DND-41 (cell line): ENCODE data around the gene ZBTB37.
"Not testable (repeated sequence)": the region's sequence is repeated elsewhere in the genome, so short reads cannot be mapped to it uniquely, and the experiment has no call there.

Experiments
- ATAC-seq: fragments of 200-7000 bp; cut with Tn5 transposase; 3 replicates; pipeline ENCODE4 v1.9.1; 2021; ENCODE audit warnings: low read depth; ENCODE audit not compliant: insufficient read depth
- DNase-seq: peaks from one replicate; pipeline ENCODE4 v3.0.0-alpha.2; 2020
- H2AFZ ChIP-seq: 2 replicates; pipeline ENCODE4 v1.6.0; 2012; ENCODE audit warnings: low read depth, low read length
- H3K27ac ChIP-seq: 2 replicates; pipeline ENCODE4 v1.5.1; 2012; ENCODE audit warnings: low read length, inconsistent platforms
- H3K27me3 ChIP-seq: fragments of 200-600 bp; sonication (generic); 2 replicates; pipeline ENCODE4 v1.6.0; 2012; ENCODE audit warnings: low read length, mild to moderate bottlenecking, inconsistent platforms; ENCODE audit not compliant: insufficient read depth, poor library complexity
- H3K36me3 ChIP-seq: 2 replicates; pipeline ENCODE4 v1.5.1; 2012; ENCODE audit warnings: low read length, inconsistent platforms; ENCODE audit not compliant: insufficient read depth
- H3K4me1 ChIP-seq: 2 replicates; pipeline ENCODE4 v1.5.1; 2012; ENCODE audit warnings: mild to moderate bottlenecking, low read length; ENCODE audit not compliant: insufficient read depth
- H3K4me2 ChIP-seq: 2 replicates; pipeline ENCODE4 v1.6.0; 2012; ENCODE audit warnings: mild to moderate bottlenecking, moderate library complexity, low read length, inconsistent platforms; ENCODE audit not compliant: insufficient read depth
- H3K4me3 ChIP-seq, 2 experiments: fragments of 200-600 bp in 1 of 2; shearing (Covaris generic) in 1 of 2; 2 replicates each; pipeline ENCODE4 v1.5.1; 2012 to 2016; ENCODE audit warnings: inconsistent platforms in 2 of 2, low read length in 2 of 2, mild to moderate bottlenecking in 2 of 2, low read depth in 1 of 2, moderate library complexity in 1 of 2
- H3K79me2 ChIP-seq: 2 replicates; pipeline ENCODE4 v1.6.0; 2012; ENCODE audit warnings: low read length, inconsistent platforms; ENCODE audit not compliant: insufficient read depth
- H3K9ac ChIP-seq: 2 replicates; pipeline ENCODE4 v1.6.0; 2012; ENCODE audit warnings: low read depth, mild to moderate bottlenecking, inconsistent platforms, low read length, moderate library complexity
- H3K9me3 ChIP-seq: 2 replicates; pipeline ENCODE4 v1.5.1; 2012; ENCODE audit warnings: low read length, moderate library complexity, mild to moderate bottlenecking, inconsistent platforms; ENCODE audit not compliant: insufficient read depth, severe bottlenecking
- H4K20me1 ChIP-seq: 2 replicates; pipeline ENCODE4 v1.6.0; 2012; ENCODE audit warnings: low read length; ENCODE audit not compliant: insufficient read depth
- CTCF ChIP-seq: IDR thresholded peaks from 2 replicates; pipeline ENCODE4 v1.5.1; 2012; ENCODE audit warnings: borderline replicate concordance, low read length, moderate library complexity, mild to moderate bottlenecking; ENCODE audit not compliant: poor library complexity, severe bottlenecking; ENCODE audit errors: extremely low read depth
- EZH2 ChIP-seq: IDR thresholded peaks from 3 replicates; pipeline ENCODE4 v1.6.1; 2012; ENCODE audit warnings: borderline replicate concordance, low read depth, mild to moderate bottlenecking, moderate library complexity, low read length, inconsistent platforms; ENCODE audit not compliant: severe bottlenecking

The ZBTB37 gene

GRCh38 chr1:173861731-173862145, 6.4 kb upstream of the ZBTB37 start:
- Histone ChIP-seq H3K36me3 (peaks cover 82% of the 10 kb centered on the region), H3K9me3 (no peaks in the 10 kb centered on the region), H3K27me3 (no peaks in the 10 kb centered on the region), H3K9ac (no peak overlapping the region), H2AFZ (no peak overlapping the region), H3K79me2 (peaks cover 21% of the 10 kb centered on the region), H3K4me3 (no peak overlapping the region), H3K27ac (no peak overlapping the region), H4K20me1 (peaks cover 25% of the 10 kb centered on the region; the same call in 1 of the 2 replicates), H3K4me1 (peaks cover 27% of the 10 kb centered on the region), H3K4me2 (no peak overlapping the region)
- ATAC-seq: peak; percentile 34
- DNase-seq: peak; percentile 19
- TF ChIP-seq EZH2: no peak
- no peak for TF ChIP-seq CTCF

GRCh38 chr1:173862146-173862768, 5.9 kb upstream of the ZBTB37 start:
- not testable (repeated sequence) for H3K27me3 ChIP-seq, H3K9ac ChIP-seq, H3K4me2 ChIP-seq, H2AFZ ChIP-seq, H3K9me3 ChIP-seq, H3K4me3 ChIP-seq, H3K27ac ChIP-seq
- DNase-seq: peak; percentile 28
- peaks cover 27% of the 10 kb centered on the region; the same call in 1 of the 2 replicates for H4K20me1 ChIP-seq
- peaks cover 32% of the 10 kb centered on the region for H3K4me1 ChIP-seq
- peaks cover 27% of the 10 kb centered on the region for H3K79me2 ChIP-seq
- peaks cover 82% of the 10 kb centered on the region for H3K36me3 ChIP-seq
- peak; percentile 22 for ATAC-seq

GRCh38 chr1:173862769-173863223, 5.4 kb upstream of the ZBTB37 start:
- Histone ChIP-seq H3K27me3 (no peaks in the 10 kb centered on the region), H3K9me3 (no peaks in the 10 kb centered on the region), H2AFZ (no peak overlapping the region), H3K4me1 (peaks cover 33% of the 10 kb centered on the region), H3K4me3 (no peak overlapping the region), H4K20me1 (peaks cover 27% of the 10 kb centered on the region; the same call in 1 of the 2 replicates), H3K79me2 (peaks cover 32% of the 10 kb centered on the region), H3K36me3 (peaks cover 77% of the 10 kb centered on the region), H3K4me2 (no peak overlapping the region), H3K27ac (no peak overlapping the region), H3K9ac (no peak overlapping the region)
- DNase-seq: no peak
- ATAC-seq: peak; percentile 7; the same call in 1 of the 3 replicates
- TF ChIP-seq EZH2 (no peak), CTCF (no peak)

- H3K9ac ChIP-seq: no peak overlapping the region
Measured at GRCh38 chr1:173863224-173864161, 4.7 kb upstream of the ZBTB37 start.

More at GRCh38 chr1:173863224-173864161, 4.7 kb upstream of the ZBTB37 start:
- H3K79me2 ChIP-seq: peaks cover 32% of the 10 kb centered on the region
- TF ChIP-seq CTCF (no peak), EZH2 (no peak)
- H3K27ac ChIP-seq: no peak overlapping the region
- H3K36me3 ChIP-seq: peaks cover 71% of the 10 kb centered on the region
- DNase-seq (no peak), ATAC-seq (no peak)
- no peaks in the 10 kb centered on the region for H3K9me3 ChIP-seq
- H2AFZ ChIP-seq: no peak overlapping the region
- no peaks in the 10 kb centered on the region for H3K27me3 ChIP-seq
- H3K4me1 ChIP-seq: peaks cover 33% of the 10 kb centered on the region
- peaks cover 27% of the 10 kb centered on the region; the same call in 1 of the 2 replicates for H4K20me1 ChIP-seq
- no peak overlapping the region for H3K4me3 ChIP-seq
- no peak overlapping the region for H3K4me2 ChIP-seq
